K562 (cell line): Measurements from ENCODE around the gene SLC4A2. TPM values are rescaled to one million over a fixed set of nuclear protein-coding genes. Genes with fewer than 3 reads are reported as not detected.

Source experiments
- ETV1 ChIP-seq: fragments of 450-650 bp; conservative IDR thresholded peaks from 2 replicates; pipeline ENCODE4 v1.6.1; 2016; ENCODE audit warnings: missing genetic modification characterization, control low read depth, low read depth, missing compliant biosample characterization
- FOXP1 ChIP-seq: sonication (generic); formaldehyde crosslinking; IDR thresholded peaks from 2 replicates; pipeline ENCODE4 v1.8.0; 2022; ENCODE audit warnings: mild to moderate bottlenecking, missing genetic modification reagents
- HNRNPL ChIP-seq: fragments of 200-400 bp; formaldehyde crosslinking; IDR thresholded peaks from 2 replicates; pipeline ENCODE4 v1.6.1; 2017; ENCODE audit warnings: low read depth, mild to moderate bottlenecking, low read length
- RBM34 ChIP-seq: fragments of 200-400 bp; formaldehyde crosslinking; IDR thresholded peaks from 2 replicates; pipeline ENCODE4 v1.6.1; 2018; ENCODE audit warnings: low read length, borderline replicate concordance; ENCODE audit not compliant: insufficient read depth
- RBM39 ChIP-seq: fragments of 200-400 bp; formaldehyde crosslinking; optimal IDR thresholded peaks from 2 replicates; pipeline ENCODE3; 2018; ENCODE audit warnings: low read depth, low read length
- REST ChIP-seq, 2 experiments: fragments of 450-650 bp; formaldehyde crosslinking in 1 of 2; IDR thresholded peaks; 2 replicates each; pipeline versions ENCODE4 v1.4.0 to v1.6.1; 2014 to 2020; ENCODE audit warnings: mild to moderate bottlenecking in 2 of 2, borderline replicate concordance in 1 of 2, low read depth in 1 of 2
- ZBTB9 ChIP-seq: fragments of 450-650 bp; formaldehyde crosslinking; IDR thresholded peaks from 2 replicates; pipeline ENCODE4 v1.4.0; 2020; ENCODE audit warnings: mild to moderate bottlenecking, moderate library complexity
- ZNF197 ChIP-seq: fragments of 200-800 bp; sonication (Bioruptor generic); IDR thresholded peaks from 2 replicates; pipeline ENCODE4 v1.6.1; 2016; ENCODE audit warnings: low read depth, missing genetic modification characterization, missing compliant biosample characterization
- ZNF274 ChIP-seq: IDR thresholded peaks from 2 replicates; pipeline ENCODE4 v1.6.1; 2011; ENCODE audit warnings: low read depth, mild to moderate bottlenecking, low read length, moderate library complexity, borderline replicate concordance
- ZNF764 ChIP-seq: fragments of 250-450 bp; sonication (Bioruptor Pico); IDR thresholded peaks from 2 replicates; pipeline ENCODE4 v1.4.0; 2020; ENCODE audit warnings: low read depth, mild to moderate bottlenecking, moderate library complexity
- polyA plus RNA-seq, 8 experiments: library from polyadenylated mRNA; depleted of rRNA in 4 of 8; stranded (reverse) in 5 of 8; unstranded in 3 of 8; fragments of >200 nt; fragmentation: Nextera tagmentation in 2 of 8; fragmentation: Illumina TruSeq in 1 of 8; extraction: Ambion mirVana in 2 of 8; extraction: Trizol in 1 of 8; gene quantifications; 2 replicates each; pipeline versions ENCODE4 v1.2.1 to v1.2.3, GENCODE V29; 2011 to 2014; ENCODE audit warnings: inconsistent platforms in 1 of 8, missing spikeins in 1 of 8
- total RNA-seq, 7 experiments: library from RNA; depleted of rRNA in 6 of 7; stranded (reverse); fragments of >200 nt in 6 of 7; fragmentation: Illumina TruSeq in 2 of 7; extraction: Trizol in 2 of 7; gene quantifications; 2 replicates each; pipeline versions ENCODE4 v1.2.1 to v1.2.3, GENCODE V29; 2011 to 2021; ENCODE audit warnings: low replicate concordance in 1 of 7
- TF ChIP-seq, protein P1 (sequence below): fragments of 250-450 bp; sonication (Bioruptor Pico); IDR thresholded peaks from 2 replicates; pipeline ENCODE4 v1.5.0; 2021

Gene SLC4A2
- total and polyA plus RNA-seq, 9 of the 15 experiments (the other 6 are each of a cell fraction or from before 2014, with no cell fraction given), result 11.4 to 375 (median 130) TPM

DNA sequence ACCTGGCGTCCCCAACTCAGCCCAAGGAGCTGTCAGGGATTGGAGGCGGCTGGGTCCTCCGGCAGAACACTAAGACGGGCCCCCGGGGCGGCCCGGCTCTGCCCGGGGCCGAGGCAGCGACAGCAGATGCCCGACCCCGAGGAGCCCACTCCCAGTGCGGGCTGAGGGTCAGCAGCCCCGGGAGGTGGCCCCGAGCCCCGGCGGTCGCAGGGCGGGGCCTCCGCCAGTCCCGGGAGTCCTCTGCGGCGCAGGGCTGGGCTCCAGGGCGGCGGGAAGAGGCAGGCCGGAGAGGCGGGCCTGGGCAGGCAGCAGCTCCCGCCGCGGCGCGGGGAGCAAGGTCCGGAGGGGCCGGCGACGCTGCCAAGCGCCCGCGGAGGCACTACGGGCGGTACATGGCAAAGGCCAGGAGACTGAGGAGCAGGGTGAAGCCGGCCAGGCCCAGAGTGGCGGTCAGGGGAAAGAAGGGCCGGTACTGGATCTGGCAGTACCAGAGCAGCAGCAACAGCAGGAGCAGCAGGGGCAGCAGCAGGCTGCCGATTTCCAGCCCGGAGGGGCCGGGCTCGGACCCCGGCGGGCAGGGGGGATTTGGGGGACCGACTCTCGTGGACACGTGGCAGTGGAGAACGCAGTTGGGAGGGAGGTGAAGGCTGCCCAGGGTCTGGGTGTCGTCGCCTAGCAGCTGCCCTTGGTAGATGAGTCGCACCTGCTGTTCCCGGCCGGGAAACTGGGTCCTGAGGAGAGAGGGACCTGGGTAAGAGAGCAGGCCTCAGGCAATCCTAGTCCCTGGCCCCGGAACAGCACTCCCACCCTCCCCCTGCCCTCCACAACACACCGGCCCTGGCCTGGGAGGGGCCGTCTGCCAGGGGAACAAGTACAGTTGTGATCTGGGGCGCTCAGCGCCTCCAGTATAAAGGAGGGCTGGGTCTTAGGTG lies 22.0 kb downstream of the SLC4A2 start (continued):
- TF ChIP-seq ZNF197 (CRISPR knock-in tag), result peak; percentile 53
- TF ChIP-seq HNRNPL, result peak; percentile 44; the same call in 1 of the 2 replicates
- no peak for TF ChIP-seq RBM39
- TF ChIP-seq ZNF274, result peak; percentile 34; the same call in 1 of the 2 replicates
- no peak for TF ChIP-seq ETV1 (tag)
- TF ChIP-seq FOXP1 (CRISPR knock-in tag), result peak; percentile 37
- 0 out of 2 replicates have a peak, but pooled peaks have one; percentile 74 for TF ChIP-seq RBM34
- TF ChIP-seq ZNF764 (CRISPR knock-in tag), result 0 out of 2 replicates have a peak, but pooled peaks have one; percentile 1
- TF ChIP-seq, protein P1, sequence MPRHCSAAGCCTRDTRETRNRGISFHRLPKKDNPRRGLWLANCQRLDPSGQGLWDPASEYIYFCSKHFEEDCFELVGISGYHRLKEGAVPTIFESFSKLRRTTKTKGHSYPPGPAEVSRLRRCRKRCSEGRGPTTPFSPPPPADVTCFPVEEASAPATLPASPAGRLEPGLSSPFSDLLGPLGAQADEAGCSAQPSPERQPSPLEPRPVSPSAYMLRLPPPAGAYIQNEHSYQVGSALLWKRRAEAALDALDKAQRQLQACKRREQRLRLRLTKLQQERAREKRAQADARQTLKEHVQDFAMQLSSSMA (CRISPR knock-in tag), result 0 out of 2 replicates have a peak, but pooled peaks have one; percentile 35
- TF ChIP-seq REST (IDR thresholded peaks at IDR 0.05; ENCODE audit: borderline replicate concordance), result 0 out of 2 replicates have a peak, but pooled peaks have one; percentile 13
- no peak for TF ChIP-seq REST (CRISPR knock-in tag; IDR thresholded peaks at IDR 0.05; ENCODE audit: low read depth)
- no peak for TF ChIP-seq ZBTB9
